MCF 10A (cell line): ENCODE data around the gene TAS1R1. TPM values are rescaled to one million over a fixed set of nuclear protein-coding genes. Genes with fewer than 3 reads are reported as not detected.

Experiments
- BruUV-seq: library from RNA; stranded (reverse); fragments of 400-500 nt; replicated peaks from 2 replicates; lab custom pipeline; 2021; lab: Mats Ljungman, UMichigan
- CTCF ChIA-PET: fragments of 300-600 bp; sonication (Branson Sonifier 250); formaldehyde crosslinking; extraction: SDS; loops from one replicate; lab custom pipeline; 2021; ENCODE audit warnings: antibody characterized with exemption, inconsistent platforms; lab: Yijun Ruan, JAX
- POLR2A ChIA-PET: fragments of 300-600, 350-650 bp; sonication (Branson Sonifier 250); formaldehyde crosslinking; extraction: SDS; loops from one replicate; lab custom pipeline; 2020; ENCODE audit warnings: antibody characterized with exemption, inconsistent platforms; lab: Yijun Ruan, JAX
- DNase-seq: peaks from one replicate; pipeline ENCODE4 v3.0.0-alpha.2; 2018; ENCODE audit not compliant: unreplicated experiment
- H3K27ac Mint-ChIP-seq: one replicate; pipeline ENCODE4 v1.8.0; 2022; ENCODE audit warnings: mild to moderate bottlenecking, low read depth, mixed read lengths; ENCODE audit not compliant: unreplicated experiment
- H3K27me3 Mint-ChIP-seq: one replicate; pipeline ENCODE4 v1.8.0; 2022; ENCODE audit warnings: mixed read lengths; ENCODE audit not compliant: insufficient read depth, unreplicated experiment
- H3K36me3 Mint-ChIP-seq: one replicate; pipeline ENCODE4 v1.8.0; 2022; ENCODE audit warnings: mild to moderate bottlenecking, moderate library complexity, mixed read lengths; ENCODE audit not compliant: insufficient read depth, unreplicated experiment
- H3K4me1 Mint-ChIP-seq: one replicate; pipeline ENCODE4 v1.8.0; 2022; ENCODE audit warnings: mixed read lengths; ENCODE audit not compliant: insufficient read depth, unreplicated experiment
- H3K4me3 Mint-ChIP-seq: one replicate; pipeline ENCODE4 v1.8.0; 2022; ENCODE audit warnings: mild to moderate bottlenecking, moderate library complexity, mixed read lengths; ENCODE audit not compliant: unreplicated experiment
- H3K9me3 Mint-ChIP-seq: one replicate; pipeline ENCODE4 v1.8.0; 2022; ENCODE audit warnings: mixed read lengths; ENCODE audit not compliant: unreplicated experiment
- CTCF ChIP-seq: fragments of 200-600 bp; IDR thresholded peaks from one replicate; pipeline ENCODE4 v1.8.0; 2022; ENCODE audit warnings: antibody characterized with exemption, mild to moderate bottlenecking; ENCODE audit not compliant: unreplicated experiment
- intact Hi-C: fragments of 100-400 bp; cut with micrococcal nuclease; formaldehyde crosslinking; loops from 2 replicates; pipeline ENCODE4 v1.14.1; 2022
- total RNA-seq: library from RNA; stranded (reverse); gene quantifications from 2 replicates; pipeline ENCODE4 v1.2.3, GENCODE V29; 2022

Gene TAS1R1
- total RNA-seq, 1 experiment from 2014 or later, result not detected

GRCh38 chr1:6578624-6579373 is 23.7 kb downstream of the TAS1R1 start:
- CTCF ChIA-PET, result interaction anchor here (0.6 to 1.7 kb wide), 5 partner anchors 24 to 236 kb away, joined by 3 to 10 read pairs (median 5); partner anchors contain the start of genes NOL9 and TAS1R1
- intact Hi-C loops, result no loop called here
- Mint-ChIP-seq H3K4me1 (peaks cover 27% of the 10 kb centered on the region), H3K9me3 (no peaks in the 10 kb centered on the region), H3K4me3 (peak overlapping the region; percentile 94), H3K27me3 (no peaks in the 10 kb centered on the region), H3K36me3 (no peaks in the 10 kb centered on the region), H3K27ac (peak overlapping the region; percentile 100)
- POLR2A ChIA-PET, result interaction anchor here (0.6 to 5.0 kb wide), 14 partner anchors 10 to 112 kb away, joined by 3 to 103 read pairs (median 5); partner anchors contain the start of genes KLHL21, NOL9, PLEKHG5 and TAS1R1
- TF ChIP-seq CTCF, result no peak
- BruUV-seq, result no TSS peak
- DNase-seq, result no peak

GRCh38 chr1:6579374-6580118 is 24.4 kb downstream of the TAS1R1 start, which contains the start of gene ZBTB48:
ZBTB48 (plus strand) TSS chr1:6579994; CDS start chr1:6580610, 616 bp downstream.
- ChIA-PET POLR2A (interaction anchor here (0.6 to 5.0 kb wide), 21 partner anchors 8 to 478 kb away, joined by 3 to 103 read pairs (median 5); partner anchors contain the start of genes KLHL21, NOL9, PLEKHG5 and TAS1R1), CTCF (interaction anchor here (1.0 to 1.7 kb wide), 3 partner anchors 26 to 89 kb away, joined by 3 to 10 read pairs (median 6); partner anchors contain the start of gene NOL9)
- Mint-ChIP-seq H3K27me3 (no peaks in the 10 kb centered on the region), H3K4me1 (peaks cover 27% of the 10 kb centered on the region), H3K27ac (peak within 1 kb of the TSS; percentile 100), H3K36me3 (peaks cover 5% of the 10 kb centered on the region), H3K9me3 (no peaks in the 10 kb centered on the region), H3K4me3 (peak within 1 kb of the TSS; percentile 94)
- peak; percentile 99 for DNase-seq
- intact Hi-C loops, result loop anchor here (1.0 kb wide), 1 partner anchor 22 kb away; no protein-coding TSS in a partner anchor
- no peak for TF ChIP-seq CTCF
- BruUV-seq, result TSS peak; percentile 92

- H3K27me3 Mint-ChIP-seq, result no peaks in the 10 kb centered on the region
- H3K36me3 Mint-ChIP-seq, result peaks cover 8% of the 10 kb centered on the region
- no peak for DNase-seq
- peak overlapping the region; percentile 94 for H3K4me3 Mint-ChIP-seq
- TF ChIP-seq CTCF, result no peak
- CTCF ChIA-PET, result interaction anchor here (0.6 to 1.9 kb wide), 6 partner anchors 20 to 949 kb away, joined by 3 to 15 read pairs (median 4); partner anchors contain the start of genes NOL9 and TAS1R1
- BruUV-seq, result TSS peak; percentile 54
- H3K27ac Mint-ChIP-seq, result peak overlapping the region; percentile 100
- intact Hi-C loops, result loop anchor here (1.0 kb wide), 1 partner anchor 21 kb away; no protein-coding TSS in a partner anchor
- H3K4me1 Mint-ChIP-seq, result peaks cover 27% of the 10 kb centered on the region
- H3K9me3 Mint-ChIP-seq, result no peaks in the 10 kb centered on the region
- POLR2A ChIA-PET, result interaction anchor here (0.6 to 5.0 kb wide), 21 partner anchors 7 to 478 kb away, joined by 3 to 103 read pairs (median 5); partner anchors contain the start of genes KLHL21, NOL9, PLEKHG5 and TAS1R1
These were observed 25.0 kb downstream of the TAS1R1 start for GRCh38 chr1:6580119-6580592.
